Activated CD8-positive, alpha-beta memory T cell treated with anti-CD3 and anti-CD28 coated beads, Interleukin-2, amount 10 ng/mL, durations not matched to agents 7 days and 5 days (primary cell): Measurements from ENCODE around the gene NADK. TPM values are rescaled to one million over a fixed set of nuclear protein-coding genes. Genes with fewer than 3 reads are reported as not detected.
"Not testable (repeated sequence)": the region's sequence is repeated elsewhere in the genome, so short reads cannot be mapped to it uniquely, and the experiment has no call there.

Experiments
- ATAC-seq: fragments of 150-1000 bp; cut with Tn5 transposase; one replicate; pipeline ENCODE4 v1.10.0; 2021; ENCODE audit warnings: moderate library complexity
- CTCF ChIA-PET: fragments of 350-600 bp; sonication (Branson Sonifier 250); formaldehyde crosslinking; loops from one replicate; lab custom pipeline; 2021; ENCODE audit warnings: antibody characterized with exemption; lab: Charles Lee
- DNase-seq: peaks from one replicate; pipeline ENCODE4 v3.0.0-alpha.2; 2020
- H3K27ac Mint-ChIP-seq: one replicate; pipeline ENCODE4 v1.8.0; 2021; ENCODE audit warnings: mild to moderate bottlenecking, mixed read lengths
- H3K27me3 Mint-ChIP-seq: one replicate; pipeline ENCODE4 v1.8.0; 2021; ENCODE audit warnings: mixed read lengths
- H3K36me3 Mint-ChIP-seq: one replicate; pipeline ENCODE4 v1.8.0; 2021; ENCODE audit warnings: mild to moderate bottlenecking, mixed read lengths
- H3K4me1 Mint-ChIP-seq: one replicate; pipeline ENCODE4 v1.8.0; 2021; ENCODE audit warnings: mixed read lengths
- H3K4me3 Mint-ChIP-seq: one replicate; pipeline ENCODE4 v1.8.0; 2021; ENCODE audit warnings: mild to moderate bottlenecking, moderate library complexity, mixed read lengths
- H3K9me3 Mint-ChIP-seq: one replicate; pipeline ENCODE4 v1.8.0; 2022; ENCODE audit warnings: low read depth, mixed read lengths
- total RNA-seq, 2 experiments: library from RNA; stranded (reverse); gene quantifications; one replicate each; pipeline ENCODE4 v1.2.3, GENCODE V29; 2021

Gene NADK
- total RNA-seq, 2 experiments from 2014 or later, result 97.9 to 100 TPM

- DNase-seq, H3K4me1 Mint-ChIP-seq, H3K27ac Mint-ChIP-seq, H3K9me3 Mint-ChIP-seq, H3K27me3 Mint-ChIP-seq, H3K4me3 Mint-ChIP-seq, CTCF ChIA-PET, ATAC-seq: not testable (repeated sequence)
- H3K36me3 Mint-ChIP-seq, result peaks cover 25% of the 10 kb centered on the region
Measured at GRCh38 chr1:1715109-1715883, 63.0 kb downstream of the NADK start.

- H3K4me1 Mint-ChIP-seq, H3K27me3 Mint-ChIP-seq, H3K4me3 Mint-ChIP-seq, H3K9me3 Mint-ChIP-seq, DNase-seq, H3K27ac Mint-ChIP-seq, H3K36me3 Mint-ChIP-seq, ATAC-seq, CTCF ChIA-PET: not testable (repeated sequence)
Measured at GRCh38 chr1:1707897-1708296, 70.4 kb downstream of the NADK start.

- ATAC-seq, H3K27ac Mint-ChIP-seq, H3K36me3 Mint-ChIP-seq, CTCF ChIA-PET, H3K27me3 Mint-ChIP-seq, H3K4me1 Mint-ChIP-seq, H3K9me3 Mint-ChIP-seq, DNase-seq, H3K4me3 Mint-ChIP-seq: not testable (repeated sequence)
Measured at GRCh38 chr1:1707241-1707640, 71.0 kb downstream of the NADK start.

- ATAC-seq, CTCF ChIA-PET, H3K4me3 Mint-ChIP-seq, H3K4me1 Mint-ChIP-seq, H3K27ac Mint-ChIP-seq, DNase-seq, H3K9me3 Mint-ChIP-seq, H3K27me3 Mint-ChIP-seq, H3K36me3 Mint-ChIP-seq: not testable (repeated sequence)
Measured at GRCh38 chr1:1705623-1706022, 72.6 kb downstream of the NADK start.

- H3K4me1 Mint-ChIP-seq, H3K27ac Mint-ChIP-seq, H3K4me3 Mint-ChIP-seq, H3K27me3 Mint-ChIP-seq, H3K9me3 Mint-ChIP-seq, H3K36me3 Mint-ChIP-seq, ATAC-seq, DNase-seq, CTCF ChIA-PET: not testable (repeated sequence)
Measured at GRCh38 chr1:1704284-1704957, 73.8 kb downstream of the NADK start.

- Mint-ChIP-seq H3K27me3 (peaks cover 2% of the 10 kb centered on the region), H3K9me3 (no peaks in the 10 kb centered on the region), H3K4me1 (no peaks in the 10 kb centered on the region), H3K36me3 (no peaks in the 10 kb centered on the region), H3K4me3 (no peak overlapping the region), H3K27ac (no peak overlapping the region)
- DNase-seq (no peak), ATAC-seq (no peak)
- CTCF ChIA-PET, result no interaction called here
Measured at GRCh38 chr1:1703796-1704195, 74.5 kb downstream of the NADK start.

- CTCF ChIA-PET, H3K4me3 Mint-ChIP-seq, H3K27ac Mint-ChIP-seq, ATAC-seq, H3K36me3 Mint-ChIP-seq, DNase-seq, H3K4me1 Mint-ChIP-seq, H3K9me3 Mint-ChIP-seq, H3K27me3 Mint-ChIP-seq: not testable (repeated sequence)
Measured at GRCh38 chr1:1702506-1702905, 75.8 kb downstream of the NADK start.

Other genes starting within 250 kb of the NADK start
- under 1 TPM; 0.38 to 0.61 TPM for gene TMEM240, start 237.8 kb downstream of the NADK start, total RNA-seq
- 100 to 1,000 TPM; 114 to 132 TPM for gene SSU72, start 203.6 kb downstream of the NADK start, total RNA-seq
- gene FNDC10, start 178.3 kb downstream of the NADK start, total RNA-seq, result 1 to 10 TPM; 3.1 to 4.4 TPM
- gene MIB2, start 163.0 kb downstream of the NADK start, total RNA-seq, result 10 to 100 TPM; 40.0 to 48.3 TPM
- 1 to 10 TPM in 1 of 2 experiments, under 1 TPM in 1; 0.79 to 1.2 TPM for gene MMP23B, start 146.3 kb downstream of the NADK start, total RNA-seq
- 10 to 100 TPM; 40.5 to 45.9 TPM for gene CDK11B, start 119.5 kb downstream of the NADK start, total RNA-seq
- 10 to 100 TPM; 46.2 to 50.9 TPM for gene SLC35E2B, start 85.7 kb downstream of the NADK start, total RNA-seq
- 100 to 1,000 TPM in 1 of 2 experiments, 10 to 100 TPM in 1; 80.5 to 100 TPM for gene CDK11A, start 54.1 kb downstream of the NADK start, total RNA-seq
- 100 to 1,000 TPM; 426 to 473 TPM for gene GNB1, start 112.6 kb upstream of the NADK start, total RNA-seq
- under 1 TPM in 1 of 2 experiments, not detected in 1; 0.45 TPM for gene CALML6, start 136.8 kb upstream of the NADK start, total RNA-seq
- not detected for gene TMEM52, start 140.8 kb upstream of the NADK start, total RNA-seq
- not detected for gene CFAP74, start 225.3 kb upstream of the NADK start, total RNA-seq
- not detected for gene GABRD, start 240.9 kb upstream of the NADK start, total RNA-seq